ENCODE measurements around the gene ZNF823. TPM values are rescaled to one million over a fixed set of nuclear protein-coding genes. Genes with fewer than 3 reads are reported as not detected.
"Not testable (repeated sequence)": the region's sequence is repeated elsewhere in the genome, so short reads cannot be mapped to it uniquely, and the experiment has no call there.

Gene ZNF823
- total RNA-seq, 8 experiments from 2014 or later = 4.7 to 13.8 (median 8.2) TPM

GRCh38 chr19:11692127-11692790, 46.5 kb downstream of the ZNF823 start:
- WGBS, 10 experiments = 0 to 100% (median 82%) methylated on average over 1 to 6 of the region's 11 CpGs
- ATAC-seq (replicated peaks in 6 of 8) = no peak
- Histone ChIP-seq H3K4me3 (no peak overlapping the region), H3K4me1 (replicated peaks in 1 of 2) (peaks cover 0 to 5% of the 10 kb centered on the region in 2 donors), H3K27ac (no peak overlapping the region)
- in situ Hi-C loops (cut with MboI; ENCODE audit: low pct_unique_long_range_greater_than_20kb in 2 of 9, low sequenced_read_pairs in 9 of 9, unreplicated experiment in 9 of 9) = no loop called here

GRCh38 chr19:11685676-11686650, 52.8 kb downstream of the ZNF823 start:
- ATAC-seq (replicated peaks in 6 of 8) = no peak
- in situ Hi-C loops (cut with MboI; ENCODE audit: low pct_unique_long_range_greater_than_20kb in 2 of 9, low sequenced_read_pairs in 9 of 9, unreplicated experiment in 9 of 9) = no loop called here
- 43 to 100% (median 81%) methylated on average over 2 to 4 of the region's 4 CpGs for WGBS, 10 experiments
- H3K27ac ChIP-seq = no peak overlapping the region
- H3K4me3 ChIP-seq = no peak overlapping the region
- H3K4me1 ChIP-seq (replicated peaks in 1 of 2) = no peaks in the 10 kb centered on the region

GRCh38 chr19:11684987-11685675, 53.6 kb downstream of the ZNF823 start:
- WGBS, 10 experiments = 66 to 100% (median 82%) methylated on average over 1 to 3 of the region's 3 CpGs; no CpG with 5 or more reads in 2 of the 10 experiments
- ATAC-seq (replicated peaks in 6 of 8) = no peak
- no peak overlapping the region for H3K27ac ChIP-seq
- no peaks in the 10 kb centered on the region for H3K4me1 ChIP-seq (replicated peaks in 1 of 2)
- H3K4me3 ChIP-seq = no peak overlapping the region
- in situ Hi-C loops (cut with MboI; ENCODE audit: low pct_unique_long_range_greater_than_20kb in 2 of 9, low sequenced_read_pairs in 9 of 9, unreplicated experiment in 9 of 9) = no loop called here

GRCh38 chr19:11680689-11681302, 58.0 kb downstream of the ZNF823 start:
- 64 to 100% (median 92%) methylated on average over 1 to 2 of the region's 2 CpGs; no CpG with 5 or more reads in 2 of the 10 experiments for WGBS, 10 experiments
- no peak for ATAC-seq (replicated peaks in 6 of 8)
- in situ Hi-C loops (cut with MboI; ENCODE audit: low pct_unique_long_range_greater_than_20kb in 2 of 9, low sequenced_read_pairs in 9 of 9, unreplicated experiment in 9 of 9) = no loop called here
- Histone ChIP-seq H3K4me1 (replicated peaks in 1 of 2) (no peaks in the 10 kb centered on the region), H3K4me3 (no peak overlapping the region), H3K27ac (no peak overlapping the region)

- Histone ChIP-seq H3K27ac (no peak overlapping the region), H3K4me1 (replicated peaks in 1 of 2) (no peaks in the 10 kb centered on the region), H3K4me3 (no peak overlapping the region)
- in situ Hi-C loops (cut with MboI; ENCODE audit: low pct_unique_long_range_greater_than_20kb in 2 of 9, low sequenced_read_pairs in 9 of 9, unreplicated experiment in 9 of 9) = no loop called here
- ATAC-seq (replicated peaks in 6 of 8) = no peak
- 100% methylated on average over 1 of the region's 1 CpG; no CpG with 5 or more reads in 3 of the 10 experiments for WGBS, 10 experiments
Measured at GRCh38 chr19:11678504-11678903, 60.2 kb downstream of the ZNF823 start.

- H3K4me3 ChIP-seq; H3K4me1 ChIP-seq (replicated peaks in 1 of 2); in situ Hi-C loops (cut with MboI; ENCODE audit: low pct_unique_long_range_greater_than_20kb in 2 of 9, low sequenced_read_pairs in 9 of 9, unreplicated experiment in 9 of 9); H3K27ac ChIP-seq; ATAC-seq (replicated peaks in 6 of 8): not testable (repeated sequence)
- 83% methylated on average over 2 of the region's 47 CpGs; no CpG with 5 or more reads in 9 of the 10 experiments for WGBS, 10 experiments
Measured at GRCh38 chr19:11676661-11677600, 61.8 kb downstream of the ZNF823 start.

- in situ Hi-C loops (cut with MboI; ENCODE audit: low pct_unique_long_range_greater_than_20kb in 2 of 9, low sequenced_read_pairs in 9 of 9, unreplicated experiment in 9 of 9) = no loop called here
- H3K27ac ChIP-seq = no peak overlapping the region
- H3K4me3 ChIP-seq = no peak overlapping the region
- WGBS, 10 experiments = 95 to 100% (median 100%) methylated on average over 1 to 5 of the region's 6 CpGs; no CpG with 5 or more reads in 4 of the 10 experiments
- ATAC-seq (replicated peaks in 6 of 8) = no peak
- no peaks in the 10 kb centered on the region for H3K4me1 ChIP-seq (replicated peaks in 1 of 2)
Measured at GRCh38 chr19:11675569-11675968, 63.2 kb downstream of the ZNF823 start.

- 45 to 70% (median 63%) methylated on average over 4 to 9 of the region's 26 CpGs; no CpG with 5 or more reads in 7 of the 10 experiments for WGBS, 10 experiments
- H3K4me3 ChIP-seq = no peak overlapping the region
- no peak overlapping the region for H3K27ac ChIP-seq
- H3K4me1 ChIP-seq (replicated peaks in 1 of 2) = no peaks in the 10 kb centered on the region
- peak in 1 of 8 experiments; percentile 6 for ATAC-seq (replicated peaks in 6 of 8)
- in situ Hi-C loops (cut with MboI; ENCODE audit: low pct_unique_long_range_greater_than_20kb in 2 of 9, low sequenced_read_pairs in 9 of 9, unreplicated experiment in 9 of 9) = no loop called here
Measured at GRCh38 chr19:11674067-11674492, 64.7 kb downstream of the ZNF823 start.

- Histone ChIP-seq H3K4me3 (no peak overlapping the region), H3K4me1 (replicated peaks in 1 of 2) (no peaks in the 10 kb centered on the region), H3K27ac (no peak overlapping the region)
- in situ Hi-C loops (cut with MboI; ENCODE audit: low pct_unique_long_range_greater_than_20kb in 2 of 9, low sequenced_read_pairs in 9 of 9, unreplicated experiment in 9 of 9) = no loop called here
- ATAC-seq (replicated peaks in 6 of 8) = peak in 3 of 8 experiments; percentile 87 to 96 (median 95)
- 0 to 100% (median 34%) methylated on average over 1 to 2 of the region's 14 CpGs; no CpG with 5 or more reads in 4 of the 10 experiments for WGBS, 10 experiments
Measured at GRCh38 chr19:11673608-11674041, 65.1 kb downstream of the ZNF823 start.
